ENCODE results near the gene GABRR3.

GABRR3 gene

DNA sequence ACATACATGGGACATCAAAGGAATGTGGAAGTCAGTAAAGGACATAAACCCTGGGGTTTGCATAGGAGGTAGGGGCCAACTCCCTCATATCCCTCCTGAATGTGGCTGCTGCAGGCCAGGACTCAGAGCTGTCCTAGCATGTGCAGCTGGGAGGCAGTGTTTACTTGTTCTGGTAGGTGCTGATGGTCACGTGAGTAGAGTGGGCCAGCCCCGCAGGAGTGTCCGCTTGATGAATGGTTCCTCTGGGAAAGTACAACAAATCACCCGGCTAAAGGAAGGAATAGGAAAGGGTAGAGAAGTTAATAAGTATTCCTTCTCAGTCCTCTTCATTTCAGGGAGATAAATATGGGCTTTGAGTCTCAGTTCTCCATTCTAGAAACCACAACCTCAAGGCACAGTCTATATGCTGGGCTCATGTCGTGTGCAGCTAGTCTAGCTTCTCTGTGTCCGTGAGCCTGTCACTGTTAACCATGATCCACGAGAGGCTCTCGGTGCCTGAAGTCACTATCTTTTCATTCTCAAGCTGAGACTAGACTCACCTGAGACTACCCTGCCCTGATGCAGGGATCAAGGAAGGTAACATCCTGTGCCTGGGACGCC is 80.8 kb downstream of the GABRR3 start:
- no peak for DNase-seq

- DNase-seq: no peak
Observed at GRCh38 chr3:97952872-97953271, 82.2 kb downstream of the GABRR3 start.

DNA sequence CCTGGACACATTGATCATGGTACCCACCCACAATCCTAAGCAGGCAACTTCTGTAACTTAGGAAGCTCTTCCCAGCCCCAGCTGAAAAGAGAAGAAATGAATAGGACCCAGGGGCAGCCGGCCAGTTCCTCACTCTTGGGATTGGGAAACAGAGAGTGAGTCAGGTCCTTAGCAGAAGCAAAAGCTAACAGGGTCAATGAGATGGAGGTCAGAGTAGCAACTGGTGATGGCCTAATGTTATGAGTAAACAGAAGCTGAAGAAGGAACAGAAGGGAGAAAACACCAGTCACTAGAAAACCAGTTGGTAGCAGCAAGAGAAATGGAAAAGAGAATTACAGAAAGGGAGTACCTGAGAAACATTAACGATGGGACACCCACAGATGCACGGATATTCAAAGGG is 82.8 kb downstream of the GABRR3 start:
- DNase-seq: no peak

- no peak for DNase-seq
Observed at GRCh38 chr3:97950360-97950759, 84.8 kb downstream of the GABRR3 start.

- no peak for DNase-seq
Observed at GRCh38 chr3:97949743-97950142, 85.4 kb downstream of the GABRR3 start.

DNA sequence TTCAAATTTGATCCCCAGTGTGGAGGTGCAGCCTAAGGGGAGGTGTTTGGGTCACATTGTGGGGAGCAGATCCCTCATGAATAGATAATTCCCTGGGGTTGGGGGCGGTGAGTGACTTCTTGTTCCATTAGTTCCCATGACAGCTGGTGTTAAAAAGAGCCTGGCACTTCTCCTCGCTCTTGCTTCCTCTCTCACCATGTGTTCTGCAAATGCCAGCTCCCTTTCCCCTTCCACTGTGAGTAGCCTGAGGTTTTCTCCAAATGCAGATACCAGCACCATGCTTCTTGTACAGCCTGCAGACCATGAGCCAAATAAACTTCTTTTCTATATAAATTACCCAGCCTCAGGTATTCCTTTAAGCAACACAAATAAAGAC is 86.0 kb downstream of the GABRR3 start:
- no peak for DNase-seq

GRCh38 chr3:97948351-97949109 is 86.6 kb downstream of the GABRR3 start:
- no peak for DNase-seq

DNA sequence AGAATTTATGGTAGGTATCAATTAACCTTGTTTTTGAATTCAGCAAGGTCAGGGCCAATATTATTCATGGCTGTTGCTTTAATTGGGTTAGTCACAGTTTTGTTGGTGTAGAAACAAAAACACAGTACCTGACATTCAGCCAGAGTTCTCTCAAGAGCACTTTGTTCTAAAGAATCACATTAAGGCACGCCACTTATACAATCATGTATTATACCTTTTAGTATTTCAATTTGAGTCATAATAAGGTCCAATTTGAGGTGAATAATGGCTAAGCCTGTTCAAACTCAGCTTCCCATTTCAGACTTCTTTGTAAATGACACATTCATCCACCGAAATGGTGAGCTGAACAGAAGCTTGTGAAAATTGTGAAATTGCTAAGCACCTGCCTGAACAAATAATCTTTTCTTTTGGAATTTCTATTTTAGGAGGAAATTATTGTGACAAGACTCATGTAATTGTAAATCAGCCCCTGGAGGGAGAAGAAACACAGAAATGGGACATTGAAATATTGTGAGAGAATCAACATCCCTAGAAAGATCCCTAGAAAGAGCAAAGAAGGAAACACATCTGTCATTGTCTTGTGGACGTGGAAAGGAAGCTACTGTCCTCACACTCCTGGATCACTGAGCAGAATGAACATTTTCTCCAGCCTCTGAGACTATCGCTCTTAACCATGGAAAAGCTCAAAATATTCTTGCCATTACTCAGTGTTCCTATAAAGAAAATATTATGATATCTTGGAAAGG is 92.1 kb downstream of the GABRR3 start:
- no peak for DNase-seq

GRCh38 chr3:97940034-97940433 is 95.1 kb downstream of the GABRR3 start:
- no peak for DNase-seq

GRCh38 chr3:97939401-97939800 is 95.7 kb downstream of the GABRR3 start:
- no peak for DNase-seq

DNA sequence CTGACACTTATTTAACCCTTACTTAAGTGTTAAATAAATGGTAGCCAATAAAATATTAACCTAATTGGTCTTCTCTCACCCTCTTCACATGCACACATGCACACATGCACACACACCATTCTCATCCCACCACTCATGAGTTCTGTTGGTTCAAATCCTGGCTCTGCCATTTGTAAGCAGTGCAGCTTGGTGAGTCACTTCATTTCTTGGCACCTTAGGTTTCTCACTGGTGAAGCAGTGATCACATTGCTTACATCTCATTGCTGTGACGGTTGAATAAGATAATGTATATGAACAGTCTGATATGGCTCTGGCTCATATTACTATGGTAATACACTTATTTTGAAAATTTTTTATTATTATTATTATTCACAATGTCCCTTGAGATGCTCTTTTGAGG is 96.7 kb downstream of the GABRR3 start:
- DNase-seq: no peak

GRCh38 chr3:97937205-97937604 is 97.9 kb downstream of the GABRR3 start:
- no peak for DNase-seq

- DNase-seq: no peak
Observed at GRCh38 chr3:97935842-97936241, 99.3 kb downstream of the GABRR3 start.
